Middle frontal gyrus (tissue), 1 donor: Measurements from ENCODE around the gene BAZ1A.

Experiments used
- DNase-seq: peaks from one replicate; pipeline ENCODE4 v3.0.0-alpha.2; 2015; ENCODE audit warnings: low spot score; ENCODE audit errors: extremely low spot score

Gene BAZ1A

DNA sequence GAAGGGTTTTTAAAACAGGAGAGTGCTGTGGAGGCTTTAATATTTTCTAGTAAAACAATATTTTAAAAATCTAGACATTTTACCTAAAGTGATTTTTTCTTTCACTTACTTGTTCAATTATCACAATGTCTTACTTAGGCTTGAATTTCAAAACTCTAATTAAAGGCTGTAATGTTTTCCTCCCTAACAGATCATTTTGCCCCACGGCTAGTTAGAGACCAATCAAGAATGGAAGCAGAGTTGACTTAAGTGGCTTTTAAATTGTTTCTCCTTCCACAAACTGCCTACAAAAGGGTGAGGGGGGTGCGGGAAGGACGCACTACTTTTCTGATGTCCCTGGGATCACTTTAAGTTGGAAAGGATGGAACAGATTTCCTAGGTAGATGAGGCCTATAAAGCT, 151.3 kb downstream of the BAZ1A start:
- no peak for DNase-seq

DNA sequence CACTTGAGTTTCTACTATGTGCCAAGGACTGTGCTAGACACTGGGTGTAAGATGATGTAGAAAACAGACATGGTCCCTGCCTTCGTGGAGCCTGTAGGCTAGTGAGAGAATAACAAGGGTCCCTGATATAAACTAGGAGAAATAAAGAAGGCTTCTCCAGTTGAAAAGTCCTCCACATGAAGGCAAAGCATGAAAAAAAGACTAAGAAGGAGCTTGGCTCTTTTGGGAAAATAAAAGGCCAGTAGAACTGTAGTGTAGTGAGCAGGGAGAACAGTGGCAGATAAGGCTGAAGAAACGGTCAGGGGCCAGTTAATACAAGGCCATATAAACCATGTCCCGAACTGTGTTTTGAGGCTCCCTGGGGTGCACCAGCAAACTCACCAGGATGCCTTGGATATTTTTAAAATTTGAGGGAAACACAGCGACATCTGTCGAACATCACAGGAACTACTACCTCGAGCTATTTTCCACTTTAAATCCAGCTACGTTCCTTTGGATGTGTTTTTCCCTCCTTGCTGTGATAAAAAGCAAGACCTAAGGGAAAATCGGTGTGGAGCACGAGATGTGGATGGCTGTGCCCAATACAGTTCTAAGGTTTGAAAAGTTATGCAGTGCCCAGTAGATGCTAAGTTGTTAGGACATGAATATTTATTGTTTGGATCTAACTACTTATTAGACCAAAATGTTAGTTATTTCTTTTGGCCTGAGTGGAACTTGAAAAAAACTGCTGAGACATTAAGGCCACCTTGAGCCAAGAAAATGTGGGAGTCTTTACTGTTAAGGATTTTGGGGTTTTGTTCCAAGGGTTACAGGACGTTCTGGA, 152.2 kb downstream of the BAZ1A start:
- DNase-seq = peak; percentile 62

DNA sequence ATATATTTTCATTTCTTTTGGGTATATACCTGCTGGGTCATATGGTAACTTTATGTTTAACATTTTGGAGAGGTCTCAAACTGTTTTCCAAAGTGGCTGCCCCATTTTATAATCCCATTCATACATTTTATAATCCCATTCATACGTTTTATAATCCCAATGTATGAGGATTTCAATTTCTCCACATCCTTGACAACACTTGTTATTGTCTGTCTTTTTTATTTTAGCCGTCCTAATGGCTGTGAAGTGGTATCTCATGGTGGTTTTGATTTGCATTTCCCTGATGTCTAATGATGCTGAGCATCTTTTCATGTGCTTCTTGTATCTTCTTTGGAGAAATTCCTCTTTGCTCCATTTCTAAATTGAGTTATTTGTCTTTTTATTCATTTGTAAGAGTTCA, 154.0 kb downstream of the BAZ1A start:
- DNase-seq = no peak

DNA sequence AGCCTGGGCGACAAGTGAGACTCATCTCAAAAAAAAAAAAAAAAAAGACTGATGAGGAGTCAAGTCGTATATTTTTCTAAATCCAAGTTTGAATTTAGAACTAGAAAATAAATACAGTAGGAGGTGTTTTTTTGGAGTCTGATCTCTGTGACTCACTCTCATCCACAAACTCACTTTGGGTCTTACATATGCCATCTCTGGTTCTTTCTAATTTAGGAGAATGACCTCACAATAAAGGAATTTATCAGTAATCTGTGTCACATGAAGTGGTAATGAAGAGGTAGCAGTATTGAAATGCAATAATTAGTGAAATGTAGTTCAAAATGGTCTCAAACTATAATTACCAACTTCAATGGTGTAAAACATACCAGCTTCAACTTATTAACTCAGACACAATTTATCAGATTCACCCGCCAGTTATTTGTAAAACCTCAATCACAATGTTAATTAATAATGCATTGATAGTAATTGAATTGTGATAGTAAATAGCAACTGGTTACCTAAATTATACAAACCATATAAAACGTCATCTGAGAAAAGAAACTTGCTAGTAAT, 156.3 kb downstream of the BAZ1A start:
- no peak for DNase-seq

DNA sequence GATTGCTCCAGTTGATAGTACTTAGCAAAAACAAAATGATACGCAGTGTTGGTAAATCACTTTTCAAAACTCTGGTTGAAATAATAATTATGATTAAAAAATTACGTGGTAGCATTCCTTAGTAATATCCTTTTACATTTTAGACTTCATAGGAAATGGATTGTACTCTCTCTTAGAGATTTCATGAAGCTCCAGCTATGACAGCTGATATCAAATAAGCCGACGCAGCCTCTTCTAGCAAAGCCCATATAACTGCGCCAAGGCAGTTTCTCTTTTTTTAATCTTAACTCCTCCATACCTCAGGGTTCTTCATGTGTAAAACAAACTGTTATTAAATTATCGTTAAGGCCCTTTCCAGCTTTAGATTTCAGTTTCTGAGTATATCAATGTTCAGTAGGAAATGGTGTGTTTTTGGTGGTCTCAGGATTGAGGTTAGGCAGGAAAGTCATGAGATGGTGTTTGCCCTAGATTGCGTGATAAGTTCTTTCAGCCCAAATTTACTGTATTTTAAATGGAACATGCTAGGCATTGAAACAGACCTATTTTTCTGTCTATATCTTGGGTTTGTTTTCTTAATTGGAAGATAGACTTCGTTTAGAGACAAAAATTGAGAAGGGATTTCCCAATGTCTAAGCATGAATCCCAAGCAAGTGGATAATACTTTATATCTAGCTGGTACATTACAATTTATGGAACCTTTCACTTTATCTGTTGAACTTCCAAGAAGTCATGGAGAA, 159.9 kb downstream of the BAZ1A start:
- DNase-seq = no peak

DNA sequence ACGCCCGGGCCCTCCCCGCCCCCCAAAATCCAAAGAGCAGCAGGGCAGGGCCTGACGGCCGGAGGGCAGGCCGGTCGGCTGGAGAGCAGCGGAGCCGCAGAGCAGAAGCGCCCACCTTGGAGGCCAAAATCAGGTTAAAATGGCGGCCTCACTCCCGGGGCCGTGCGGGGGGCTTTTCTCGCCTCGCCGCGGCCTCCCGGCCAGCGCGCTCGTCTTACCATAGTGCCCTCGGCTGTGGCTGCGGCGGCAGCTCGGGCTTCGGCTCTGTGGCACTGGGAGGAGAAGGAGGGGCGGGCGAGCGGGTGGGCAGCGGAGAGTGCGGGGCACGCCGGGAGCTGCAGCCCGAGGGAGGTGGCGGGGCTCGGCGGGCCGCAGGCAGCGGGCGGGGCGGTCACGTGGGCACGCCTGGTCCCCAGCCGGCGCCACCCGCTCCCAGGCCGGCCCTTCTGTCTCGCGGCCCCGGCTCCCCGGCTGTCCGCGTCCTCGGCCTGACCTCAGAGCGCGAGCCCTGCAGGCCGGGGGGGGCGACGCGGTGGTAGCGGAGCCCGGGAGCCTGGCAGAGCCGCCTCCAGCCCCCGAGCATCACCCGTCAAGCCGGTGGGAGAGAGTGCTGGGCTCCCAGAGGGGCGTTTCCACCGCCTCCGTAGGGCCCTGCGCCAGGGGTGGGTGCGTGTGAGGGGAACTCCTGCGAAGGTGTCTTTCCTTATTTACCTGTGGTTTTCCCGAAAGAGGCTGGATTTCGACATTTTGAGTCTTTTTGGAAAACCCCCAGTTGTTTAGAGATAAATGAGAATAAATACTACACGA, 160.6 kb downstream of the BAZ1A start, which contains the start of gene CFL2:
TSS of gene CFL2 (minus strand) at position 274 of the 807 bp plus-strand sequence. CDS start at position 221, 53 bp downstream.
- DNase-seq = peak; percentile 83

DNA sequence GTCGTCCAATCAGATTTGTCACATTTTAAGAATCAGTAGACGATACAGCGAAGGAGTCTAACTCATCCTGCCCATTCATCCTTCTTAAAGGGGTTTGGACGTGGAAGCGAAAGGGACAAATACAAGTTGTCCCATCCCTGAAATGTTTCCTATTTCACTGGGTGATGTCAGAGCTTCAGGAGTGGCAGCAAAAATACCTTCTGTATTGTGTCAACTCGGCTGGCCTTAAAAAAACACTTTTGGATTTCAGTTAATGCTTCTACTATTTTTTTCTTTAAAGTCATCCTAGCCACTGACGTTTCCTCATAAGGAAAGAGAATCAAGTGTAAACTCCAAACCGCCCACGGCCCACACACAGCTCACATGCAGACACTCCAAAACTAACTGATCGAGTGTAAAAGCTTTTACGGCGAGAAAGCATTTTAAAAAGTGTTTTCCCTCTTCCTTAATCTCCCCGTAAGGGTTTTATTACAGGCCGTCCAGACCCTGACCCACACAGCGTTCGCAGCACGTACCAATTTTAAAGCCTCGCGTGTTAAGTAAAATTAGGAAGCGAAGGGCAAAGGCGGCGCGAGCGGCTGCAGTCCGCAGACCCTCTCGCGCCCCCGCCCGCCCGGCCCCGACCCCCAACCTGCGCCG, 161.4 kb downstream of the BAZ1A start:
- no peak for DNase-seq

DNA sequence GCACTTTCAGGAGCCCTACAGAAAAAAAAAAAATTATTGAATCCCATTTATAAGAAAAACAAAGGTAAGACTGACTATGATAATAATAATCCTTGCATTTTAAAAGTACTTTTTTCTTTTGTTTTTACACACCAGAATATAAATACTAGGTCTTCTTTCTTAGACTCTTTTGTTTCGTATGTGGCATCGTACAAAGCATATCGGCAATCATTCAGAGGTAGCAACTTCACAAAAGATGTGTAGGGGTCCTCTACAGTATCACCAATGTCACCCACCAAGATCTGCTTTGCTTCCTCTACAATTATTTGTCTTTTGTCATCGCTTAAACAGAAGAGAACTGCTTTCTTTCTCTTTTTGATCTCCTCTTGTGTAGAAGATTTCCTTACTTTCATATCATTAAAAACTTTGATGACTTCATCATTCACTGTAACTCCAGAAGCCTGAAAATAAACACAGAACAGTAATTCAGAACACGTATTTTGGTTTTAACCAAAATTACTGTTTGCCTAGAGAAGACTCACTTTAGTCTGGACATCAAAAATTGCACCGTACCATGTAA, 162.0 kb downstream of the BAZ1A start:
- no peak for DNase-seq

DNA sequence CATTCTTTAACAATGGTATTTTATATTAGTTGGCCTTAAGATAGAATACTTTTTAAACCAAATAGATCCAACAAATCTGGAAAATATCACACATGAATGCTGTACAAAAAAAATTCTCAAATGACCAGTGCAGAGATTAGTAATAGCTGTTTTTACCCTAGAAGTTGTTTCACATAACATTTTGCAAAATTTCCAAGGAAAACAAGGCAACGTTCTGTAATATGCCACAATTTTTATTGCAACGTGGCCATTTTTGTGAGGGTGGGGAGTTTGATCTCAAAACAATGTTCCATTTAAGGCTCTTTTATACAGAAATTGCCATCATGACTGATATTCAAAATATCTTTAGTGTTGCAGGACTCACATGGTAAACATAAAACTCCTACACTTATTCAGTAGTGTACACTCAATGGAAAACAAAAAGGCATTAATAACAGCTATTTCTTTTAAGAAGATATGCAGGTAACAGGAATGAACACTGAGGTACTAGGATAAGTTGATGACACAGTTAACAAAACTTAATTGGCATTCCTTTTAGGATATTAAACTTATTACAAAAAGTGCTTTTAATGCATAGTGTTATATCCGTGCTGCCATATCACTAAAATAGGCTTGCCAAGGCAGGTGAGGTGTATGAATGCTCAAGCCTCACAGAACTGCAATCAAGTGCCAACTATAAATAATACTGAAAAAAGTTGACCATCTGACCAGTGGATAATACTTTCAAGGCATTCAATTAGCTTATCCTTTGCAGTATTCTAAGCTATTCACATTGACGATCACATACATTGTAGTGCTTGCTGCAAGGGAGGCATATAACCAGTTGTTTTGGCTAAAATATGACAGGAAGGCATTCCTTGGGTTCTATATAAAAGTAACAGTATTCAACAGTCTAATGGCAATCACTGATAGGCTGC, 163.1 kb downstream of the BAZ1A start:
- DNase-seq = no peak

DNA sequence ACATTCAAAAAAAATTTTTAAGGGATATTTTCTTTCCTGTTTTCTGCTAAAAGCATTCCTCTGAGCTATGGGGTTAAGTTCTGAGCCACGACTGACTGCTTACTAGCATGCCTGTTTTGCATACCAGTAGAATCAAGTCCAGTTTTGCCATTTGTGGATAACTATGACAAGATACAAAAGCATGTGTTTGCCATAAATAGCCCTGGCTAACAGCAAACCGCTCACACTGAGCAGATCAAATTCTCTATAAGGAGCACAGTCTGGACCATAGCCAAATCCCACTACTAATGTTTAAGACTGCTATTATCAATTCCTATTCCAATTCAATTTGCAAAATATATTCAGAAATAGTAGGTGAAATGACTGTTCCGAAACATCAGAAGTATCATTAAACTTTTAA, 164.0 kb downstream of the BAZ1A start:
- no peak for DNase-seq

DNA sequence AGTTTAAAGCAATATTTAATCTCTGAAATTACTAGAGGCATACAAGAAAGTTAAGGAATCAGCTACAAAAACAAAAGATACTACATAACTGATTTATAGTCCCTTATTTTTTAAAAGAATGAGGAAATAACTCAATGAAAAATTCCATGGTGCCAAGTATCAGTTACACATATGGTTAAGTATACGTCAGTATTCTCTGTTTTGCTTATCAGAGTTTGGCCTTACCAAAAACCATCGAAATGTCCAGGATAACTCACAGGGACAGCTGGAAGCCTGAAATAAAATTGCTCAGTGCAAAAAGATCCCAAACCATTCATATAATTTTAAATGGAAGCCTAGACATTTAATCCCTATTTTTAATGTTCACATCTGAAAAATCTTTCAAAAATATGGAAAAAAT, 164.4 kb downstream of the BAZ1A start:
- no peak for DNase-seq

DNA sequence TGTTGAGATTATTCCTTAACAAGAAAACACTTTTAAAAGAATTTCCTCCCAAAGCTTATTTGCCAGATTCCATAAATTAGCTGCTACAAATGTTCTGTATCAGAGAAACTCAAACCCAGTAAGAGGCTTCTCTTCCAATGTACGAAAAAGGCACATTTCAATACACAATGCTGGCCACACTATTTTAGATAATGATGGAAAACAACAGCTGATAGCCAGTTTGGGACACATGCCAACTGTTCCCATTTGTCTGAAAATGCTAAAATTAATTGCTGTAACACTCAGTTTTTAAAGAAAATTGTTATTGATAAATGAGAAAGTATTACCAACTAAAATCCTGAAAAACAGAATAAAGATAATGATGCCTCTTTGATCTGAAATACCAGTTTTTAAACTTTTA, 165.2 kb downstream of the BAZ1A start:
- DNase-seq = no peak

DNA sequence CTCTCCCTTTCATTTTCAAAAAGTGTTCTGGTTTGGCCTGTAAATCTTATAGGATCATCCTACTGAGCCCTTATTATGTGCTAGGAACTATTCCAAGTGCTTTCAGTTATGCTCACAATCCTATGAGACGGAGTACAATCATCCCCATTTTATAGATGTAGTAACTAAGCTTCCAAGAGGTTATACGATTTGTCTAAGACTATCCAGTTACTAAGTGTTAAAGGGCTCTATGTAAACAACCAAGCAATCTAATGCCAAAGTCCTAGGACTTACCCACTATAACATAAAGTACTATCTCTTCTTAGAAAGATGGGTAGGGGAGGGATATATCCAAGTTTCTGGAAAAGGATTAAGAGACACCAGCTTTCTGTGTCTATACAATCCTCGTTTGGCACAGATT, 167.4 kb downstream of the BAZ1A start:
- no peak for DNase-seq
